ENCODE data around the gene HOXA9. TPM values are rescaled to one million over a fixed set of nuclear protein-coding genes. Genes with fewer than 3 reads are reported as not detected.
A peak's percentile ranks its signal among the peaks of the same experiment; 100 is the strongest.

Gene HOXA9
- total RNA-seq, 1 experiment from 2014 or later, result 91.0 TPM

DNA sequence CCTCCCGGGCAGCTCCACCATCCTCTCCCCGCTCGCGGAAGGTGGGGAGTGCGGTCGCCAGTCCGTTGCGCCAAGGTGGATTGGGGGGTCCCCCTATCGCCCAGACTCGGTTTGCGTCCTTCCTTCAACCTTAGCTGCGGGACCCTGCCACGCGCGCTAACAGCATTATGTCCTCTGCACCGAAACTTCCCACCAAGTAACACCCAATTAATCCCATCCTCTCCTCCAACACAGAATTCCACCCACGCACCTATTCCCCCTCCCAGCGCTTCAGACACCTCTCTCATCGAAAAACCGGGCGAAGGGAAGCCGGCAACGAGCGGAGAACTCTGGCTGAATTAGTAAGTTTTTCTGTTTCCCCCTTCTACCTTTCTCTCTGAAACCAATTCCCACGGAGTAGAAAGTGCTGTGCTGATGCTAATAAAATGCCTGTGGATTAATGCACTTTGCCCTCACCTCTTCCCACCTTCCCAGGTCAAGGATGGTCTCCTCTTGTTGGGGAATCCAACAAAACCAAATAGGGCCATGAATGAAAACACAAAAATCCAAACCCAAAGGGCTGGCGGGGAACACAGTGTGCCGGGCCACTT is 13.9 kb downstream of the HOXA9 start:
- intact Hi-C loops (cut with micrococcal nuclease), result loop anchor here (5.0 kb wide), 1 partner anchor 299 kb away; no protein-coding TSS in a partner anchor
- peak overlapping the region; percentile 82 for H3K27ac ChIP-seq (ENCODE audit: low read depth, low read length)
- no peaks in the 10 kb centered on the region for H3K9me2 ChIP-seq (ENCODE audit: insufficient read depth)
- peaks cover 30 to 70% of the 10 kb centered on the region in 2 experiments for H3K4me1 ChIP-seq (ENCODE audit: control insufficient read depth in 1 of 2, insufficient read depth in 2 of 2, low read length in 2 of 2)
- H3K4me3 ChIP-seq (replicated peaks in 1 of 2; ENCODE audit: low read depth in 1 of 2, low read length in 2 of 2), result peak overlapping the region; percentile 60 to 71
- no peaks in the 10 kb centered on the region for H4K20me1 ChIP-seq (ENCODE audit: insufficient read depth)
- peak overlapping the region; percentile 74 for H3K9ac ChIP-seq (ENCODE audit: low read length)
- H3K79me2 ChIP-seq (ENCODE audit: insufficient read depth, low read length), result peaks cover 57% of the 10 kb centered on the region
- no peaks in the 10 kb centered on the region for H3K27me3 ChIP-seq (ENCODE audit: insufficient read depth, low read length)
- no peaks in the 10 kb centered on the region for H3K9me3 ChIP-seq (ENCODE audit: control insufficient read depth in 1 of 2, insufficient read depth in 1 of 2, low read depth in 1 of 2, low read length in 2 of 2)
- peak overlapping the region; percentile 95 for H3K4me2 ChIP-seq (ENCODE audit: low read length)
- no peak for ATAC-seq
- ChIA-PET RAD21 (ENCODE audit: low non-redundant PET in 1 of 2, low total read pairs in 2 of 2, uncharacterized antibody in 2 of 2, unreplicated experiment in 2 of 2) (interaction anchor here in 1 of 2 experiments (1.2 kb wide), 1 partner anchor 9 kb away, joined by 3 read pairs; no protein-coding TSS in a partner anchor), CTCF (interaction anchor here (1.1 to 3.7 kb wide), 7 partner anchors 10 to 470 kb away, joined by 3 to 27 read pairs (median 5); no protein-coding TSS in a partner anchor), POLR2A (interaction anchor here (1.1 to 2.5 kb wide), 4 partner anchors 10 to 471 kb away, joined by 3 to 8 read pairs (median 5); no protein-coding TSS in a partner anchor)
- no peaks in the 10 kb centered on the region for H3K36me3 ChIP-seq (ENCODE audit: control insufficient read depth in 1 of 2, insufficient read depth in 2 of 2, low read length in 2 of 2)
- H2AFZ ChIP-seq (ENCODE audit: low read depth, low read length, poor library complexity, severe bottlenecking), result peak overlapping the region; percentile 63
- TF ChIP-seq YY1 (IDR thresholded peaks at IDR 0.05; ENCODE audit: extremely low read depth, insufficient replicate concordance, low read depth, low read length), result no peak
- TF ChIP-seq SIN3A (IDR thresholded peaks at IDR 0.05; ENCODE audit: low read depth), result no peak
- TF ChIP-seq POLR2A (IDR thresholded peaks at IDR 0.05; ENCODE audit: borderline replicate concordance, extremely low read depth, insufficient read depth, insufficient read length), result peak; percentile 23
- TF ChIP-seq ELF1 (IDR thresholded peaks at IDR 0.05; ENCODE audit: borderline replicate concordance, low read depth), result no peak
- TF ChIP-seq EZH2 (IDR thresholded peaks at IDR 0.05), result no peak
- no peak for TF ChIP-seq CBX3 (IDR thresholded peaks at IDR 0.05; ENCODE audit: low read depth)
- TF ChIP-seq, protein P1, sequence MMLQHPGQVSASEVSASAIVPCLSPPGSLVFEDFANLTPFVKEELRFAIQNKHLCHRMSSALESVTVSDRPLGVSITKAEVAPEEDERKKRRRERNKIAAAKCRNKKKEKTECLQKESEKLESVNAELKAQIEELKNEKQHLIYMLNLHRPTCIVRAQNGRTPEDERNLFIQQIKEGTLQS (IDR thresholded peaks at IDR 0.05), result no peak
- no peak for TF ChIP-seq CEBPB (IDR thresholded peaks at IDR 0.05; ENCODE audit: low read depth)
- no peak for DNase-seq (ENCODE audit: low read depth, low spot score)
- no TSS peak for BruUV-seq (replicated peaks)
